LNCaP clone FGC (cell line): ENCODE measurements around the gene A1CF.

Source experiments
- DNase-seq: peaks from one replicate; pipeline ENCODE4 v3.0.0-alpha.2; 2011; ENCODE audit warnings: low read depth
- H3K4me3 ChIP-seq: 2 replicates; pipeline ENCODE4 v1.5.1; 2011; ENCODE audit warnings: mild to moderate bottlenecking, low read depth, low read length, control low read depth
- CTCF ChIP-seq: IDR thresholded peaks from 2 replicates; pipeline ENCODE4 v1.5.1; 2012; ENCODE audit warnings: mild to moderate bottlenecking; ENCODE audit not compliant: control insufficient read depth, insufficient read depth; ENCODE audit errors: extremely low read depth

A1CF gene

DNA sequence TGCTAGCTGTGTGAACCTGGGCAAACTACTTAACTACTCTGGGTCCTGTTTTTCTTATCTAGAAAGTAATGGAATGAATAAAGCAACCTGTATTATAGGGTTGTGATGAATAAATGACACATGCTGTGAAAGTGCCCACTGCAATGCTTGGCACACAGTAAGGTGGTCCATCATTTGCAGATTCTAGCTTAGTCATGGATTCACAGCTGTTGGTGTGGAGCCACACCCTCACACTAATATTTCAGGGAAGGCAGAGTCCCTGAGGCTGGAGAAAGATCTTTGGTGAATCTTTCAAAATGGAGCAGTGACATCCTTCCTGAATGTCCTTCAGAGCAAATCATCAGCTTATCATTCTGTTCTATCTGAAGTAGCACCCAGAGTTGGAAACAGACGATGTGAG lies 60.6 kb downstream of the A1CF start:
- TF ChIP-seq CTCF, result no peak
- DNase-seq, result no peak
- H3K4me3 ChIP-seq, result no peak overlapping the region

DNA sequence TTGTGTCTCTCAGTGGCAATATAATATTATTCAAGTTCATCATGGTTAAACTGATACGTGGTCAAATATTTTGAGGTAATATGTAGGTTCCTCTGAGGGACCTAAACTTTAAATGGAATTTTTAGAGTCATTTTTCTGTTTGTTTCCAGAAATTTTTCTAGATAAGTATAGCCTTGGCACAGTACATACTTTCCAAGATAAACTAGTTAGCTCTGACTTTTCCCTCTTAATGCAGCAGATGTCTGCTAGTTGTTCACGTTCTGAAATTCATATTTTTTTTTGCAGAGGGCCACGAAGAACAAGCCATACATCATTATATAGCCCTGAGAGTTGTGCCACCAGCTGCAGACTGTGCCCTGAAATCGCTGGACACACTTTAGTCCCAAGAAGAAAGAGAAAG lies 61.6 kb downstream of the A1CF start:
- TF ChIP-seq CTCF, result no peak
- no peak overlapping the region for H3K4me3 ChIP-seq
- DNase-seq, result no peak

DNA sequence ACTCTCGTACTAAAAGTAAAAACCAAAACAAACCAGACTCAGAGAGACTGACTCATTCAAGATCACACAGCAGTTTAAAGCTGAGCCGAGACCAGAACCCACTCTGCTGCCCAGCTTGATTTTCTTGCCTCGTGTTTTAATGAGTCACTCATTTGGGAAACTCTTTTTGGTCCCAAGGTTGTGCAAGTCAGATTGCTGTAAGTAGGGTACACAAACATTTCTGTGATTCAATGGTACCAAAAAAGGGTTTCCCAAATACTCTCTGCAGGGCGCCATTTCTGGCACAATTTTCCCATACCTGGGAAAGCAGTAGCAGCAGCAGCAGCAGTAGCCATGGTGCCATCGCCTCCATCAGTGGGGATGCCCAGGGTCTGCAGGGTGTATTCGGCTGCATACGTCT lies 75.8 kb downstream of the A1CF start:
- H3K4me3 ChIP-seq, result no peak overlapping the region
- no peak for DNase-seq
- no peak for TF ChIP-seq CTCF

DNA sequence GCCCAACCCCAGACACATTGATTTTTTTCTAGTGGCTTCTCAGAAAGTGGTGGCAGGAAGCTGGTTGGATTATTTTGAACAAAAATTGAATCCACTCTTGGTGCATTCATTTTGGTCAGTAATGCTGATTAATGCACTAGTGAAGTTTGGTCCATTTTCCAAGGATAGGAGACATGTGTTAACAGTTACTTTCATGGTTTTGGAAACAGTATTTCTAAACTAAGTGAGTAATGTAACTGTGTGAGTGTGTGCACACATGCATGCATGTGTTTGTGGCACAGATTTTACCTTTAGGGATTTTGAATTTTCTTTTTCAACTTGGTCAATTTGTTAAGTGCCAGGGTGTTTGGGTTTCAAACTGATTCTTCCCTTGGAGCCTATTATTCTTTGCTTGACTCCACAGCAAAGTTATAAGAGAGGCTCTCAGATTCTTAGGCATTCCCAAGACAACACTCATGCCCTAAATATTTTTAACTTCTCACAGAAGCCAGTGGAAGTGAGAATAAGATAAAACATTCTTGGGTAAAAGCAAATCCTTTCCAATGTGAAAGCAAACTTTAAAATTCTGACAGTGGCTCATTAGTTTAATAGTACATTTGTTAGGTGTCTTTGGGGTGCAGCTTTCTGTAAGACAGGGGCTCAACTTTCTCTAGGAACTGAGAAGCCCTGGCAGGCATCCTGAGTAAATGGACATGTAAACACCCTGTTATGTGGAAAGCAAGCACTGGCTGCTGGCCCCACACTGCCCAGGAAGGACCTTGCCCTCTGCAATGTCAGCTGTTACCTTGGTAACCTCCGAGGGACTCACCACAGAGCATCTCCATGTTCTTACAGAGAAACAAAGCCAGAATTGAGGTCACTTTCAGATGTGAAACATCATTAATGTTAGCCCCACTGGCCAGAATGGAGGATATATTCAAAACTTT lies 77.3 kb downstream of the A1CF start:
- DNase-seq, result no peak
- no peak for TF ChIP-seq CTCF
- H3K4me3 ChIP-seq, result no peak overlapping the region

GRCh38 chr10:50805981-50806622 lies 79.3 kb downstream of the A1CF start:
- peak; percentile 23 for DNase-seq

DNA sequence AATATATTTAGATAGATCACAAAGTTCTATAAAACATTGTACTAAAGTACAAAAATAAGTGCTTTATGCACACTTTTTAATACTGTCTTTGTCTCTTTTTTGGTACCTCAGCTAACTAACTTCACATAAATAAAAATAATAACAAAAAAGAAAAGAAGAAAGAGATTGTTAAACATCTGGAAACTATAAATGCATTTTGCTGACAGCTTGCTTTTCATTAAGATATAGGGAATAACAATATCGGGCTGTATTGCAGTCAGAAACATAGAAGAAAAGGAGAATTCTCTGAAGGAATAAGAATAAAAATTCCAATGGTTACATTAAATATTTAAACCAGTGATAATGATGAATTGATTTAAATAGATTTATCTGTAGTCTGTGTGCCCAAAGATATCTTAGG lies 85.8 kb downstream of the A1CF start:
- no peak overlapping the region for H3K4me3 ChIP-seq
- TF ChIP-seq CTCF, result no peak
- no peak for DNase-seq

More at GRCh38 chr10:50805981-50806622, 79.3 kb downstream of the A1CF start:
- H3K4me3 ChIP-seq, result no peak overlapping the region
- TF ChIP-seq CTCF, result no peak
